ENCODE results near the gene SPEN. TPM values are rescaled to one million over a fixed set of nuclear protein-coding genes. Genes with fewer than 3 reads are reported as not detected.

SPEN gene
- total and polyA plus RNA-seq, 2 experiments from 2014 or later: 14.9 to 43.6 TPM

DNA sequence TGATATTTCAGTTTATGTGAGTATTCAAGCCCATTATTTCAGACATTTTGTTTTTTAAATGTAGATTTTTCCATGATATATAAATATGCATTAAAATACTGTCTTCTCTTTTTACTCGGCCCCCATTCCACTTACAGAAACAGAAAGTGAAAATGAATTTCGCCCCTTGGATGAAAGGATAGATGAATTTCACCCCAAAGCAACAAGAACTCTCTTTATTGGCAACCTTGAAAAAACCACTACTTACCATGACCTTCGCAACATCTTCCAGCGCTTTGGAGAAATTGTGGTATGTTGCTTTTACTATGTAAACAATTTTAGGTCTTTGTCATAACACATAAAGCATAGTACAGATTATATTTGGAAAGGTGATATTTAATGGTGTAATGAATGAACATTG lies 68.5 kb downstream of the SPEN start:
- Histone ChIP-seq H3F3A (replicated peaks; ENCODE audit: low read depth) (no peaks in the 10 kb centered on the region), H3K36me3 (ENCODE audit: insufficient read depth) (peaks cover 6% of the 10 kb centered on the region), H3K9me2 (ENCODE audit: insufficient read depth) (no peaks in the 10 kb centered on the region), H3K4me3 (no peak overlapping the region), H4K20me1 (replicated peaks; ENCODE audit: insufficient read depth) (no peaks in the 10 kb centered on the region; the same call in 1 of the 2 replicates), H3K27me3 (ENCODE audit: insufficient read depth) (no peaks in the 10 kb centered on the region), H3K4me2 (no peak overlapping the region), H3K4me1 (ENCODE audit: insufficient read depth) (no peaks in the 10 kb centered on the region), H2AFZ (no peak overlapping the region), H3K27ac (ENCODE audit: low read depth) (peak overlapping the region; percentile 34; the same call in 1 of the 2 replicates), H3K79me2 (replicated peaks; ENCODE audit: insufficient read depth) (0 out of 2 replicates have a peak, but pooled peaks cover 3% of the 10 kb centered on the region)
- peaks cover 3% of the 10 kb centered on the region for H3K27me3 Mint-ChIP-seq (ENCODE audit: insufficient read depth, low read depth, poor library complexity)
- no peaks in the 10 kb centered on the region for H3K9me3 Mint-ChIP-seq
- no peak overlapping the region for H3K27ac Mint-ChIP-seq
- TF ChIP-seq, protein P1, sequence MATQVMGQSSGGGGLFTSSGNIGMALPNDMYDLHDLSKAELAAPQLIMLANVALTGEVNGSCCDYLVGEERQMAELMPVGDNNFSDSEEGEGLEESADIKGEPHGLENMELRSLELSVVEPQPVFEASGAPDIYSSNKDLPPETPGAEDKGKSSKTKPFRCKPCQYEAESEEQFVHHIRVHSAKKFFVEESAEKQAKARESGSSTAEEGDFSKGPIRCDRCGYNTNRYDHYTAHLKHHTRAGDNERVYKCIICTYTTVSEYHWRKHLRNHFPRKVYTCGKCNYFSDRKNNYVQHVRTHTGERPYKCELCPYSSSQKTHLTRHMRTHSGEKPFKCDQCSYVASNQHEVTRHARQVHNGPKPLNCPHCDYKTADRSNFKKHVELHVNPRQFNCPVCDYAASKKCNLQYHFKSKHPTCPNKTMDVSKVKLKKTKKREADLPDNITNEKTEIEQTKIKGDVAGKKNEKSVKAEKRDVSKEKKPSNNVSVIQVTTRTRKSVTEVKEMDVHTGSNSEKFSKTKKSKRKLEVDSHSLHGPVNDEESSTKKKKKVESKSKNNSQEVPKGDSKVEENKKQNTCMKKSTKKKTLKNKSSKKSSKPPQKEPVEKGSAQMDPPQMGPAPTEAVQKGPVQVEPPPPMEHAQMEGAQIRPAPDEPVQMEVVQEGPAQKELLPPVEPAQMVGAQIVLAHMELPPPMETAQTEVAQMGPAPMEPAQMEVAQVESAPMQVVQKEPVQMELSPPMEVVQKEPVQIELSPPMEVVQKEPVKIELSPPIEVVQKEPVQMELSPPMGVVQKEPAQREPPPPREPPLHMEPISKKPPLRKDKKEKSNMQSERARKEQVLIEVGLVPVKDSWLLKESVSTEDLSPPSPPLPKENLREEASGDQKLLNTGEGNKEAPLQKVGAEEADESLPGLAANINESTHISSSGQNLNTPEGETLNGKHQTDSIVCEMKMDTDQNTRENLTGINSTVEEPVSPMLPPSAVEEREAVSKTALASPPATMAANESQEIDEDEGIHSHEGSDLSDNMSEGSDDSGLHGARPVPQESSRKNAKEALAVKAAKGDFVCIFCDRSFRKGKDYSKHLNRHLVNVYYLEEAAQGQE (IDR thresholded peaks at IDR 0.05; ENCODE audit: unreplicated experiment): no peak
- TF ChIP-seq, protein P2, sequence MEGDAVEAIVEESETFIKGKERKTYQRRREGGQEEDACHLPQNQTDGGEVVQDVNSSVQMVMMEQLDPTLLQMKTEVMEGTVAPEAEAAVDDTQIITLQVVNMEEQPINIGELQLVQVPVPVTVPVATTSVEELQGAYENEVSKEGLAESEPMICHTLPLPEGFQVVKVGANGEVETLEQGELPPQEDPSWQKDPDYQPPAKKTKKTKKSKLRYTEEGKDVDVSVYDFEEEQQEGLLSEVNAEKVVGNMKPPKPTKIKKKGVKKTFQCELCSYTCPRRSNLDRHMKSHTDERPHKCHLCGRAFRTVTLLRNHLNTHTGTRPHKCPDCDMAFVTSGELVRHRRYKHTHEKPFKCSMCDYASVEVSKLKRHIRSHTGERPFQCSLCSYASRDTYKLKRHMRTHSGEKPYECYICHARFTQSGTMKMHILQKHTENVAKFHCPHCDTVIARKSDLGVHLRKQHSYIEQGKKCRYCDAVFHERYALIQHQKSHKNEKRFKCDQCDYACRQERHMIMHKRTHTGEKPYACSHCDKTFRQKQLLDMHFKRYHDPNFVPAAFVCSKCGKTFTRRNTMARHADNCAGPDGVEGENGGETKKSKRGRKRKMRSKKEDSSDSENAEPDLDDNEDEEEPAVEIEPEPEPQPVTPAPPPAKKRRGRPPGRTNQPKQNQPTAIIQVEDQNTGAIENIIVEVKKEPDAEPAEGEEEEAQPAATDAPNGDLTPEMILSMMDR (conservative IDR thresholded peaks at IDR 0.05; ENCODE audit: low read depth in 2 of 2): no peak
- no peak for TF ChIP-seq ZNF114 (CRISPR knock-in tag; IDR thresholded peaks at IDR 0.05)
- no peak for TF ChIP-seq CREB1 (CRISPR knock-in tag; IDR thresholded peaks at IDR 0.05; ENCODE audit: low read depth)
- TF ChIP-seq, protein P3, sequence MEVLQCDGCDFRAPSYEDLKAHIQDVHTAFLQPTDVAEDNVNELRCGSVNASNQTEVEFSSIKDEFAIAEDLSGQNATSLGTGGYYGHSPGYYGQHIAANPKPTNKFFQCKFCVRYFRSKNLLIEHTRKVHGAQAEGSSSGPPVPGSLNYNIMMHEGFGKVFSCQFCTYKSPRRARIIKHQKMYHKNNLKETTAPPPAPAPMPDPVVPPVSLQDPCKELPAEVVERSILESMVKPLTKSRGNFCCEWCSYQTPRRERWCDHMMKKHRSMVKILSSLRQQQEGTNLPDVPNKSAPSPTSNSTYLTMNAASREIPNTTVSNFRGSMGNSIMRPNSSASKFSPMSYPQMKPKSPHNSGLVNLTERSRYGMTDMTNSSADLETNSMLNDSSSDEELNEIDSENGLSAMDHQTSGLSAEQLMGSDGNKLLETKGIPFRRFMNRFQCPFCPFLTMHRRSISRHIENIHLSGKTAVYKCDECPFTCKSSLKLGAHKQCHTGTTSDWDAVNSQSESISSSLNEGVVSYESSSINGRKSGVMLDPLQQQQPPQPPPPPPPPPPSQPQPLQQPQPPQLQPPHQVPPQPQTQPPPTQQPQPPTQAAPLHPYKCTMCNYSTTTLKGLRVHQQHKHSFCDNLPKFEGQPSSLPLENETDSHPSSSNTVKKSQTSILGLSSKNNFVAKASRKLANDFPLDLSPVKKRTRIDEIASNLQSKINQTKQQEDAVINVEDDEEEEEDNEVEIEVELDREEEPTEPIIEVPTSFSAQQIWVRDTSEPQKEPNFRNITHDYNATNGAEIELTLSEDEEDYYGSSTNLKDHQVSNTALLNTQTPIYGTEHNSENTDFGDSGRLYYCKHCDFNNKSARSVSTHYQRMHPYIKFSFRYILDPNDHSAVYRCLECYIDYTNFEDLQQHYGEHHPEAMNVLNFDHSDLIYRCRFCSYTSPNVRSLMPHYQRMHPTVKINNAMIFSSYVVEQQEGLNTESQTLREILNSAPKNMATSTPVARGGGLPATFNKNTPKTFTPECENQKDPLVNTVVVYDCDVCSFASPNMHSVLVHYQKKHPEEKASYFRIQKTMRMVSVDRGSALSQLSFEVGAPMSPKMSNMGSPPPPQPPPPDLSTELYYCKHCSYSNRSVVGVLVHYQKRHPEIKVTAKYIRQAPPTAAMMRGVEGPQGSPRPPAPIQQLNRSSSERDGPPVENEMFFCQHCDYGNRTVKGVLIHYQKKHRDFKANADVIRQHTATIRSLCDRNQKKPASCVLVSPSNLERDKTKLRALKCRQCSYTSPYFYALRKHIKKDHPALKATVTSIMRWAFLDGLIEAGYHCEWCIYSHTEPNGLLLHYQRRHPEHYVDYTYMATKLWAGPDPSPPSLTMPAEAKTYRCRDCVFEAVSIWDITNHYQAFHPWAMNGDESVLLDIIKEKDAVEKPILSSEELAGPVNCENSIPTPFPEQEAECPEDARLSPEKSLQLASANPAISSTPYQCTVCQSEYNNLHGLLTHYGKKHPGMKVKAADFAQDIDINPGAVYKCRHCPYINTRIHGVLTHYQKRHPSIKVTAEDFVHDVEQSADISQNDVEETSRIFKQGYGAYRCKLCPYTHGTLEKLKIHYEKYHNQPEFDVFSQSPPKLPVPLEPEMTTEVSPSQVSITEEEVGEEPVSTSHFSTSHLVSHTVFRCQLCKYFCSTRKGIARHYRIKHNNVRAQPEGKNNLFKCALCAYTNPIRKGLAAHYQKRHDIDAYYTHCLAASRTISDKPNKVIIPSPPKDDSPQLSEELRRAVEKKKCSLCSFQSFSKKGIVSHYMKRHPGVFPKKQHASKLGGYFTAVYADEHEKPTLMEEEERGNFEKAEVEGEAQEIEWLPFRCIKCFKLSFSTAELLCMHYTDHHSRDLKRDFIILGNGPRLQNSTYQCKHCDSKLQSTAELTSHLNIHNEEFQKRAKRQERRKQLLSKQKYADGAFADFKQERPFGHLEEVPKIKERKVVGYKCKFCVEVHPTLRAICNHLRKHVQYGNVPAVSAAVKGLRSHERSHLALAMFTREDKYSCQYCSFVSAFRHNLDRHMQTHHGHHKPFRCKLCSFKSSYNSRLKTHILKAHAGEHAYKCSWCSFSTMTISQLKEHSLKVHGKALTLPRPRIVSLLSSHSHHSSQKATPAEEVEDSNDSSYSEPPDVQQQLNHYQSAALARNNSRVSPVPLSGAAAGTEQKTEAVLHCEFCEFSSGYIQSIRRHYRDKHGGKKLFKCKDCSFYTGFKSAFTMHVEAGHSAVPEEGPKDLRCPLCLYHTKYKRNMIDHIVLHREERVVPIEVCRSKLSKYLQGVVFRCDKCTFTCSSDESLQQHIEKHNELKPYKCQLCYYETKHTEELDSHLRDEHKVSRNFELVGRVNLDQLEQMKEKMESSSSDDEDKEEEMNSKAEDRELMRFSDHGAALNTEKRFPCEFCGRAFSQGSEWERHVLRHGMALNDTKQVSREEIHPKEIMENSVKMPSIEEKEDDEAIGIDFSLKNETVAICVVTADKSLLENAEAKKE (CRISPR knock-in tag; IDR thresholded peaks at IDR 0.05): no peak
- no peak for TF ChIP-seq NANOG (IDR thresholded peaks at IDR 0.05; ENCODE audit: borderline replicate concordance)
- no peak for TF ChIP-seq STAT1 (IDR thresholded peaks at IDR 0.05; ENCODE audit: unreplicated experiment)
- TF ChIP-seq ZNF331 (CRISPR knock-in tag; IDR thresholded peaks at IDR 0.05; ENCODE audit: low read depth): no peak
- no peak for TF ChIP-seq EZH2 (IDR thresholded peaks at IDR 0.05; ENCODE audit: low read depth, unreplicated experiment)
- no peak for TF ChIP-seq POLR2AphosphoS5 (IDR thresholded peaks at IDR 0.05; ENCODE audit: low read depth)
- H3K4me3 Mint-ChIP-seq: no peak overlapping the region
- DNase-seq (ENCODE audit: low spot score): no peak
- no peaks in the 10 kb centered on the region for H3K4me1 Mint-ChIP-seq
- no peak for ATAC-seq
- H3K36me3 Mint-ChIP-seq (ENCODE audit: low read depth): peaks cover 53% of the 10 kb centered on the region

Measured in GM23338 (cell line).